GM19351 (cell line): ENCODE results near the gene COMP.
"Not testable (repeated sequence)": the region's sequence is repeated elsewhere in the genome, so short reads cannot be mapped to it uniquely, and the experiment has no call there.

Source experiments
- ATAC-seq: cut with Tn5 transposase; IDR thresholded peaks from one replicate; pipeline ENCODE4 v1.9.1; 2021; ENCODE audit warnings: mild to moderate bottlenecking, moderate library complexity; ENCODE audit not compliant: unreplicated experiment

The COMP gene

DNA sequence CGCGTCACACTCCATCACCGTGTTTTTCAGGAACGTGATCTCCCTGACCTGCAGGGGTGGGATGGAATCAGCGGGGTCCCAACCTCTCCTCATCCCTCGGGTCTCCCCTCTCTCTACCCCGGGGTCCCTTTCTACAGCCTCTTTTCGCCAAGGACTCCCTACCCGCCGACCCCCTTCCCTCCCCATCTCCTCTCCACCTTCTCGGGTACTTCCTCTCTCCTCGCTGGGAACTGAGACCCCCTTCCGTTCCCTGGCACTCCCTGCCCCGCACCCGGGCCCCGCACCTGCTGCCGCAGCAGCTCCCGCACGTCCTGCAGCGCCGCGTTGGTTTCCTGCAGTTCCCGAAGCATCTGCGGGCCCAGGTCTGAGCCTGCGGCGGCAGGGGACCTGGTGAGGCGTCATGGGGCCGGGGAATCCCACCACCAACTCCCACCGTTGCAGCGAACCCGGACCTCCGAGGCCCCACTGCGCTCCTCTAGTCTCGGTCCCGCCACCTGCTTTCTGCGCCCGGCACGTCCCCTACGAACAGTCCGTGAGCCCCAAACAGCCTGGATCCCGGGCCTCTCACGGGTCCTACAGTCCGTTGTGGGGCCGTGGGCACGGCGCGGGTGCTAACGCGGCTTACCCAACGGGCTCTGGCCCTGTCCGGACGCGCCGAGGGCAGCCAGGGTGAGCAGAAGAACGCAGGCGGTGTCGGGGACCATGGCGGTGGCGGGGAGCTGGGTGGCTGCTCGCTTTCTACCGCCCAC, at the start of gene COMP:
Gene COMP (minus strand): TSS at position 740 of the 749 bp plus-strand sequence. CDS start 36 bp downstream, at position 704.
- no peak for ATAC-seq

DNA sequence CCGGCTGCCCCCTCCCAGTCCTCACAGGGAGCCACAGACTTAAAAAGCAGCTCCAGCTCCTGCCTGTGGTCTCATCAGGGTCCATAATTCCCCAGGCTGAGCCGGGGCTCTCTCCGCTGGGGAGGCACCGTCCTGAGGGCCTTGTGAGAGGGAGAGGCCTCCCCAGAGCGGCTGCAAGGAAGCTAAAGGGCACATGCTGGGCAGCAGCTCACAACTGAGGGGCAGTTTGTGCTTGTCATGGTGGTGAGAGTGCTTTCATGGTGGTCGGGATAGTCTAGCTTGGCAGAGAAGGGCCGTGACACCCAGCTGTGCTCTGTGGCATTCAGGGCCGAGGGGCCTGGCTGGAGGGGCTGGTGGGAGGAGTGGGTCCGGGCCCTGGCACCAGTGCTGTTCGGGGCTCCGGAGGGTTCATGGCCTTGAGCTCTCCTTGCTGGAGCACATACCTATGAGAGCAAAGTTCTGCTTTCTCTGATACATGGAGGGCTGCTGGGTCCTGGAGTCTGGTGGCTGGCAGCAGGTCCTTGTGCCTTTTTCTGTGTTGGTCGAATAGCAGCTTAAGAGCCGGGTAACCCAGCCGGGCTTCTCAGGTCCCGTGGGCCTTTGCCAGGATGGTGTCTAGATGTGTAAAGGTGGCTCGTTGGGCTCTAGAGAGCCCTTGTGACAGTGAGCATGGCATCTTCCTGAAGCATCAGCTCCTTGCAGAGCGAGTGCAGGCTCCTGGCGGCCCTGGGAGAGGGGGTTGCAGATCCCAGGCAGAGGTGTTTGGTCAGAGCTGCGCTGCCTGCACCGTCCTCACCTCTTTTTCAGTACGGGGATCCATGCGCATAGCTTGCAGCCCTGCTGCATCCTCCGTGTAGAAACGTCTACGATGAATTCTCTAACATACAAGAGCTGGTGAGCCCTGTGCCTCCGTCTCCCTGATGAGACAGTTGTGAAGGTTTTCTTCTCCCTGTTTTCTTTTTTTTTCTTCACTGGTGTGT, 49.5 kb upstream of the COMP start:
- ATAC-seq = no peak

DNA sequence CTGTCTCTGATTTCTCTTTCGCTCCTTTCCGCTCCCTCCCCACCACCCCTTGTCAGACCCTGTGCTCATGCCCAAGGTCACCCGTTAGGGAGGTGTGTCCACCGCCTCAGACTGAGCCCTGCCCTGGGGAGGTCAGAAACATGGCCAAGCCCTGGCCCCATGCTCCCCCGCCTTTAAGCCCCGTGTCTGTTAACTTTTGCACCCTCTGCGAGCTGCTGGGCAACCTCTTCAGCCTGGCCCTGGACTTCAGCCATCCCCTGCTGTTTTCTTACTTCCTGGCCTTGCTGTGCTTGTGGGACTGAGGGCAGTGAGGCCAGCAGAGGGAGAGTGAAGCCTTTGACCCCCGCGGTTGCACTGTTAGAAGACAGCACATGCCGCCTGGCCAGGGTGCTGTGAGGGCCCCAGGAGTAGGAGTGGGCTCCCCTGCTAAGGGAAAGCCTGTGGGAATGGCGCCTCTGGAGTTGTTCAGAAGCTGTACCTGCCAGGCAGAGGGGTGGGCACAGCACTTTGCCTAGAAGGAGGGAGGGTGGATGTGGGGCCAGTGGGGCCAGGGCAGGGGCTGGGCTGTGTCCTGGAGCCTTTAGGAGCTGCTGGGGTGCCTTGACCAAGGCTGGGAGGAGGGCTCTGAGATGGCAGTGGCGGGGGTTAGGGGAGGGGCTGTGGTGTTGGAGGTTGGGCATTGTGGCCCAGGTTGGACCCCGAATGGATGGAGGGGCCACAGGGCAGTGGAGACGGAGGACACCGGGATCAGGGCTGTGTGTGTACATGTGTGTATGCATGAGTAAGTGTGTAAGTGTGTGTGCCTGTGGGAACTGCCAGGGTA, 48.6 kb upstream of the COMP start:
- ATAC-seq = no peak

DNA sequence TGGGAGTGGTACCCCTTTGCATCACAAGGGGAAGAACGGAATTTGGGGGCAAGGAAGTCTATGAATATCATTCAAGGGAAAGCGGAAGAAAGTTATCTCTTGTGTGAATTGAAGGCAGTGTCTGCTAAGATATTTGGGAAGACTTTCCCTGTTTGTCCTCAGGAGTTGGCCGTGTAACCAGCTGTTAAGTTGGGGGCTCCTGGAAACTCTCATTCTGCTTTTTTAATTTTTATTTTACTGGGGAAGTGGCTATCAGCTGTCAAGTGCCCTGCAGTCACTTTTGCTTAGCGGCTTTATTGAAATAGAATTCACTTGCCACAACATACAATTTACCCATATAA, 43.5 kb upstream of the COMP start:
- no peak for ATAC-seq

DNA sequence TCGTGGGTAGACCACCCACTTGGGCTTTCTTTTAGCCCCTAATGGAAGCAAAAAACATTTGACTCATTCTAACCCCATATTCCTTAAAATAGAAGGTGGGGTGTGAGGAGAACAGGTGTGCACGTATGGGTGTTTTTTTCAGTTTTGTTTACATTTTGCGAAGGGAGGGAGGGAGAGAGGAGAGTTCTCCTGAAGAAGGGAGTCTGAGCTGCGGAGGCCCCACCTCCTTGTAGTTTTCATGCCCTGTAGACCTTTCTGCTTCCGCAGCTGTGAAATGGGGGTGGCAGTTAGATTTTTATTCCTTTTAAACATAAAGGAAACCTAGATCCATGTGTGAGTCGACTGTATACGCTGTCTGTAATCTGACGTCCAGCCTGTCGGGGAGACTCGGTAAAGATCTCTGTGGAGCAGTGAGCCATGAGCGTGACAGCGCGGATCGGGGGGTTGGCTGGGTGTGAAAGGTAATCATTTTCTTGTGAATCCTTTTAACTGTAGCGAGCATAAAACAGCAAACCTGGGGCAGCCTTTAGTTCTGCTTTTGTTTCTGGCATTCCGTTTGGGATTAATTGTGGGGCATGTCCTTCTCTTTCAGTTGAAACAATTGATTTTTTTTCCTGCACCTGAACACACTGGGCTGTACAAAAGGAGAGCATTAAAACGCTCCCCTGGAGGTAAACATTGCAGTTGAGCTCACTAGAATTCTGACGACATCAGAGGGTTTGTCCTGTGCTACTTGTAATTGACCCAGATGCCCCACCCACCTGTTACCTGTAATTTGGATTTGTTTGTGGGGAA, 42.9 kb upstream of the COMP start:
- ATAC-seq = no peak

DNA sequence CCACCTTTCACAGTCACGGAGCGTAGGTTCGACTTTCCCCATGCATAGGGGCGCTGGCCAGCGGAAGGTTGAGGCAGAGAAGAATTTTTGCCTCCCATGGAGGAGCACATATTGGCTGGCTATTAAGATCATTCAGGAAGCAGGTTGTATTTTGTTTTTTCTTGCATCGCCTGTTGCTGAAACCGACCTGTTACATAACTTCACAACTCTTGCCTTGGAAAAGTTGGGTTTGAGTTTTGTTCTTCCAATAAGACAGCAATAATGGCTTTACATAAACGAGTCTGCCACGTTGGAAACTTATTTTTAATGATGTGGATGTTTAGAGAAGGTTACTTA, 42.0 kb upstream of the COMP start:
- no peak for ATAC-seq

DNA sequence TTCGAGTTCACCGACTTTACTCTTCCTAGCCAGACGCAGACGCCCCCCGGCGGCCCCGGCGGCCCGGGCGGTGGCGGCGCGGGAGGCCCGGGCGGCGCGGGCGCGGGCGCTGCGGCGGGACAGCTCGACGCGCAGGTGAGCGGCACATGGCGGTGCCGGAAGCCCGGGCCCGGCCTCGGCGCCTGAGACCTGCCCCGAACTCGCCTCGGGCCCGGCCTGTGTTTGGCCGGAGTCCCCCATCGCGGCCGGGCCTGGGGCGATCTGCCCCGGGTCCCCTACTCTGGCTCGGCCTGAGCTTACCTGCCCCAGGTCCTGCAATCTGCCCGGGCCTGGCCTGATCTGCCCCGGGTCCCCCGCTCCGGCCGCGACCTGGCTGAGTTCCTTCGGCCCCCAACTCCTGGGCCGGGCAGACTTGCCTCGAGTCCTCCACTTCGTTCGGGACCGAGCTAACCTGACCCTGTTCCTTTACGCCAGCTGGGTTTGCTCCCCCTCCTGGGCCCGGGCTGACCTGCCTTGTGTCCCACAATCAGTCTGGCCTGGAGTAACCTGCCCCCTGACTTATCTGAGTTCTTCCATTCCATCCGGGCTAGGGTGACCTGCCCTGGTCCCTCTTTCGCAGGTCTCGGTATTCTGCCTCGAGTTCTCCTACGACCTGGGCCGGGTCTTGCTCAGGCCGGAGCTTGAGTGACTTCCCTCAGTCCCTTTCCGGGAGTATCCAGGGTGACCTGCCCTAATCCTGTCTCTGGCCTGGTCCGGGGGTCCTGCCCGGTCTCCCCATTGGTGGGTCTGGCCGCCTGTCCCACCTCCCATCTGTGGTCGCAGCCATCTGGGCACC, 41.4 kb upstream of the COMP start:
- ATAC-seq = peak; percentile 22

DNA sequence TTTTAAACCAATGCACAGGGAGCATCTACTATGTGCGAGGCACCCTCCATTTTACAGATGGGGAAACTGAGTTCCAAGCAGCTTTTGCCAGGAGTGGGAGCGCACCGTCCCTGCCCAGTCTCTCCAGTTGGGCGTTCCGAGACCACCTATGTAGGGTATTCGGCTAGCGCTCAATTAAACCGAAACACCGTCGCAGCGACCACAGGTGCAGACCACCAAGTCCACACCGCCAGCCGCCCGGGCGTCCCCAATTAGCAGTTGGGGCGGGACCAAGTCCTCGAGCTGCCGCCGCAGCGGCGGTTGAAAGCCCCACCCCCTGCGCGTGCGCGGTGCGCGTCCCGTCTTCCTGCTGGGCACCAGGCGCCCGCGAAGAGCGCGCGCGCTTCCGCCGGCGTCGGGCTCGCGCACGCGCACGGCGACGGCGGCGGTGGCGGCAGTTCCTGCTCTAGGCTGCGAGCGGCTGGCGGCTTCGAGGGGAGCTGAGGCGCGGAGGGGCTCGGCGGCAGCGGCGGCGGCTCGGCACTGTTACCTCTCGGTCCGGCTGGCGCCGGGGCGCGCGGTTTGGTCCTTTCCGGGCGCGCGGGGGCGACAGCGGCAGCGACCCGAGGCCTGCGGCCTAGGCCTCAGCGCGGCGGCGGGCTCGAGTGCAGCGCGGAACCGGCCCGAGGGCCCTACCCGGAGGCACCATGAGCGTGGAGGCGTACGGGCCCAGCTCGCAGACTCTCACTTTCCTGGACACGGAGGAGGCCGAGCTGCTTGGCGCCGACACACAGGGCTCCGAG, 40.6 kb upstream of the COMP start, which contains the start of gene UPF1:
Gene UPF1 (plus strand): TSS at position 436 of the 782 bp plus-strand sequence. CDS start 251 bp downstream, at position 687.
- peak; percentile 70 for ATAC-seq

DNA sequence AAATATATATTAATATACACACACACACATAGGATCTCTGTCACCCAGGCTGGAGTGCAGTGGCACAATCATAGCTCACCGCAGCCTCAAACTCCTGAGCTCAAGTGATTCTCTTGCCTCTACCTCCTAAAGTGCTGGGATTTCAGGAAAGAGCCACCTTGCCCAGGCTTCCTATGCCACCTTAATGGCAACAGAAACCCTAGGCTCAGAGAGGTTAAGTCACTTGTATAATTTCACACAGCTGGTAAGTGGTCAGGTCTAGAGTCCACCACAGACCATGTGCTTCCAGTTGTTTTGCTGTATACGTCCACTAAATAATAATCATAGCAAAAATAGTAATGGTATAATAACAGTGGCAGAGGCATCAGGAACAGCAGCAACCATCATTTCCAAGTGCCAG, 39.4 kb upstream of the COMP start:
- no peak for ATAC-seq

DNA sequence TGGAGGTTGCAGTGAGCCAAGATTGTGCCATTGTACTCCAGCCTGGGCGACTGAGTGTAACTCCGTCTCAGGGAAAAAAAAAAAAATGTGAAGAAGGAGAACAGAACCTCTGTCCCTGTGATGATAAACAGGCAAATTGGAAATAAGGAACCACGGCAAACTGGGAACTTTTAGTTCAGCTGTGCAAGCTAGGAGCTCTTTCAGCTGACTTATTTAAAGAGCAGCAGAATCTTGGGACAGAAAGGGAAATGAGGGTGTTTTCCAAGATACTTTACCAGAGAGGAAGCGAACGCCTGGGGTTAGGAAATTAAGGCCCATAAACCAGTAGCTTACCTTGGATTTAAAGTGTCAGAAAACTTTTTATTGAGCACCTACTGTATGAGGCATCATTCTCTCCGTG, 37.7 kb upstream of the COMP start:
- no peak for ATAC-seq

DNA sequence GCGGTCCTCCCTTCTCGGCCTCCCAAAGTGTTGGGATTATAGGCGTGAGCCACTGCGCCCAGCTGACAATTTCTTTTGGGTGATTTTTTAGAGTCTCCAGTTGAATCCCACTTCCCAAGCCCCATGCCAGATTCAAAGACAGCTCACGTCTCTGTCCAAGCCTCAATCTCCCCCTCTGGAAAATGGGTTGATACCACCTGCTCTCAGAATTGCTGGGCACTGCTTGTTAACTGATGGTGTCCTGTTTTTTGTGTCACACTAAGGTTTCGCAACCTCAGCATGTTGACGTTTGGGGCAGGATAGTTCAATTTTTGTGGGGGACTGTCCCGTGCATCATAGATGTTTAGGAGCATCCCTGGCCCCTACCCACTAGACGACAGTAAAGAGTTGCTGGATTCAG, 26.5 kb upstream of the COMP start:
- no peak for ATAC-seq

DNA sequence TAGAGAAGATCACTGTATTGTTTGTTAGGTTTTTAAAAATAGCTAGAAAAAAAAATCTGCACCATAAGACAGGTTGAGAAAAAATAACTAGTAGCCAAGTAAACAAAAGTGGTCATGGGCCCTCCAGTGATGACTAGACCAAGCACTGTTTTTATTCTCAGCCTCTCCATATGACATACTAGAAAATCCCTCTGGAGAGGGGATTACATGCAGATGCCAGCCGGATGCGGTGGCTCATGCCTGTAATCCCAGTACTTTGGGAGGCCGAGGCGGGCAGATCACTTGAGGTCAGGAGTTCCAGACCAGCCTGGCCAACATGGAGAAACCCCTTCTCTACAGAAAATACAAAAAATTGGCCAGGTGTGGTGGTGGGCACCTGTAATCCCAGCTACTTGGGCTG, 25.5 kb upstream of the COMP start:
- not testable (repeated sequence) for ATAC-seq

DNA sequence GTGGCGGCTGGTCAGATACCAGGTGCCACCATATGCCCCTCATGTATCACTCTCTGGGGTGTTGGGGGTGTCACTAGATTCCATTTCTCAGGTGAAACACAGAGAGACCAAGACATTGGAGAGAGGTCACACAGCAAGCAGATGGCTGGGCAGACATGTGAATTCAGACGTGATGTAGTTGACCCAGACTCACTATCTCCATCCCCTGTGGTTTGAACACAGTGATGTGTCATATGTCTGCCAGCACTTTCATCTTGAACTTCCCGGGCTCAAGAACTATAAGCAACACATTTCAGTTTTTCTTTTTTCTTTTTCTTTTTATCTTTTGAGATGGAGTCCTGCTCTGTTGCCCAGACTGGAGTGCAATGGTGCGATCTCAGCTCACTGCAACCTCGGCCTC, 24.6 kb upstream of the COMP start:
- ATAC-seq = no peak

DNA sequence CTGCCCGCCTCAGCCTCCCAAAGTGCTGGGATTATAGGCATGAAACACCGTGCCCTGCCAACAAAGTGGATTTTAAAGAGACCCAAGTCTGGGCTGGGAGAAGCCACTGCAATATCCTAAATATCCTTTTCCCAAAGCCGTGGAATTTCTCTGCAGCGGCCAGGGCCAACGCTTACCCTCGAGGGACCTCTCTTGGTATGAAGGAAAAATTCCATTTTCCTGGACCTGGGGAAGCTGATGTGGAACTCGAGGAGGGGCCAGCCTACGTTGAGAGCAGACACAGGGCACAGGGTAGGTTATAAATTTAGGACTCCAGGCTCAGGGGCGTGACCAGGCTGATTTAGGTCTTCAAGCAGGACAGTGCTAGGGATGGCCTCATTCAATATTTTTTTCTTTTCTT, 23.0 kb upstream of the COMP start:
- no peak for ATAC-seq

DNA sequence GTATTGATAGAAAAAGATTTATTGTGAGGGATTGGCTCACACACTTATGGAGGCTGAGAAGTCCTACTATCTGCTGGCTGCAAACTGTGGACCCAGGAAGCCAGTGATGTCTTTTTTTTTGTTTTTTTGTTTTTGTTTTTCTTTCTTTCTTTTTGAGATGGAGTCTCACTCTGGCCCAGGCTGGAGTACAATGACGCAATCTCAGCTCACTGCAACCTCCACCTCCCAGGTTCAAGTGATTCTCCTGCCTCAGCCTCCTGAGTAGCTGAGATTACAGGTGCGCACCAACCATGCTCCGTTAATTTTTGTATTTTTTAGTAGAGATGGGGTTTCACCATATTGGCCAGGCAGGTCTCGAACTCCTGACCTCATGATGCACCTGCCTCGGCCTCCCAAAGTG, 20.5 kb upstream of the COMP start:
- ATAC-seq = not testable (repeated sequence)

DNA sequence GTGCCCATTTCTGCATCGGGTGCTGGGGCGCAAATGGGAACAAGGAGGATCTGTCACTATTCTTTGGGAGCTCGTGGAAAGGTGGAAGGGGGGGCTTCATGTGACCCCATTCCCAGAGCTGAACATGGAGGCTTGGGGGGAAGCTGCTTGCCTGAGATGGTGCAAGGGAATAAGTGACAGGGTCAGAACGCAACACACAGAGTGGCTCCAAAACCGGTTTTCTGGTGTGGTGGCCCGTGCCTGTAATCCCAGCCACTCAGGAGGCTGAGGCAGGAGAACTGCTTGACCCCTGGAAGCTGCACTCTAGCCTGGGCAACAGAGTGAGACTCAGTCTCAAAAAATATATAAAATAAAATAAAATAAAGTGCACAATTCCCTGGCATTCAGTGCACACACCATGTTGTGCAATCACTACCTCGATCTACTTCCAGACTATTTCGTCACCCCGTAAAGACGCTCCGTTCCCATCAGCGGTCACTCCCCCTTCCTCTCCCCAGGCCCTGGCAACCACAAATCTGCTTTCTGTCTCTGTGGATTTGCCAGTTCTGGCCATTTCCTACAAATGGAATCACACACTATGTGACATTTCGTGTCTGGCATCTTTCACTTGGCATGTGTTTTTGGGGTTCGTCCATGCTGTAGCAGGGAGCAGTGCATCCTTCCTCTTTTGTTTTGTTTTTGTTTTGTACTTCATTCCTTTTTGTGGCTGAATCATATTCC, 18.2 kb upstream of the COMP start:
- no peak for ATAC-seq

DNA sequence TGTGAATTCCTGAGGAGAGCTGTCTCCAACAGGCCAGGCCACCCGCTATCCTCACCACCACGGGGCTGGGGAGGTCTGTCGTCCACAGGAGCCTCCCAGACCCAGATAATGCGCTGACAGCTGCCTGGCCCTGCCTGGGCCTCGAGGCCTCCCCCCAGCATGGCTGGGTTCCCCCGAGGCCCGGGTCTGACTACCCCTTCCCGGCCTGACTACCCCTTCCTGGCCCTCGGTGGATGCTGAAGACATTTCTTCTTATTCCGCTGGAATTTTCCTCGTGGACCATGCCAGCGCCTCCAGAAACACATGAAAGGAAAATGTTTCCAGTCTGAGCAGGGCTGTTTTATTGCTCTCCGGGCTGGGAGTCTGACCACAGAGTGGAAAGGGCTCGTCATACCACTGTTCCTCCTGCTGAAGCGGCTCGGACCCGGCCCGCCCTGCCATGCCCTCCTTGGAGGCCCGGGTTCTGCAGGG, 16.8 kb upstream of the COMP start:
- no peak for ATAC-seq

DNA sequence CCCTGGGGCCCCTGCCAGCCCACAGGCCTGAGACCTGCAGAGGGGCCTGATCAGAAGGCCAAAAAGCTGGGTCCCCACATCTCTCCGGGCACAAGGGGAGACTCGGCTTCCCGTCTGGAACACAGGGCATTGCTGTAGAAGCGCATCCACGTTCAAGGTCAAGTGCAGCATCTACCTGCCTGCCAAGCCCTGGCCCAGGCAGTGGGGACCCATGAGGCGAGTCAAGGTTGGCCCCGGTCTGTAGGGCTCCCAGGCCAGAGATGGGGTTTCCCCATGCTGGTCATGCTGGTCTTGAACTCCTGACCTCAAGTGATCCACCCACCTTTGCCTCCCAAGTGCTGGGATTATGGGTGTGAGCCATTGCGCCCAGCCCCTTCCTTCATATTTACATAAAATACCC, 13.5 kb upstream of the COMP start:
- ATAC-seq = no peak
